HepG2 (cell line): ENCODE data around the gene LLGL2. TPM values are rescaled to one million over a fixed set of nuclear protein-coding genes. Genes with fewer than 3 reads are reported as not detected.

Experiments
- CAMTA2 ChIP-seq: sonication (generic); formaldehyde crosslinking; IDR thresholded peaks from 2 replicates; pipeline ENCODE4 v1.4.0; 2020; ENCODE audit warnings: mild to moderate bottlenecking, missing genetic modification reagents, borderline replicate concordance
- HIVEP1 ChIP-seq: sonication (generic); formaldehyde crosslinking; IDR thresholded peaks from 2 replicates; pipeline ENCODE4 v1.4.0; 2020; ENCODE audit warnings: mild to moderate bottlenecking, missing genetic modification reagents
- HMGXB4 ChIP-seq, 2 experiments: sonication (generic) in 1 of 2; formaldehyde crosslinking in 1 of 2; IDR thresholded peaks; 2 replicates each; pipeline versions ENCODE4 v1.4.0 to v1.6.1; 2018 to 2020; ENCODE audit warnings: missing genetic modification reagents in 2 of 2, borderline replicate concordance in 1 of 2, low read depth in 1 of 2, mild to moderate bottlenecking in 1 of 2, missing biosample characterization in 1 of 2
- HOXA5 ChIP-seq: sonication (generic); formaldehyde crosslinking; IDR thresholded peaks from 2 replicates; pipeline ENCODE4 v1.4.0; 2020; ENCODE audit warnings: missing genetic modification reagents
- PRDM10 ChIP-seq: sonication (generic); formaldehyde crosslinking; IDR thresholded peaks from 2 replicates; pipeline ENCODE4 v1.4.0; 2020; ENCODE audit warnings: low read depth, missing genetic modification reagents
- RNF219 ChIP-seq: sonication (generic); formaldehyde crosslinking; IDR thresholded peaks from 2 replicates; pipeline ENCODE4 v1.5.0; 2020; ENCODE audit warnings: mild to moderate bottlenecking, missing genetic modification reagents
- SOX6 ChIP-seq, 2 experiments: fragments of 450-650 bp in 1 of 2; sonication (generic) in 1 of 2; formaldehyde crosslinking in 1 of 2; IDR thresholded peaks; 2 replicates each; pipeline versions ENCODE4 v1.4.0 to v1.6.1; 2017 to 2020; ENCODE audit warnings: antibody characterized with exemption in 1 of 2, mild to moderate bottlenecking in 1 of 2, missing genetic modification reagents in 1 of 2
- TCF7 ChIP-seq: sonication (generic); IDR thresholded peaks from 2 replicates; pipeline ENCODE4 v1.6.1; 2016; ENCODE audit warnings: antibody characterized with exemption, low read depth
- TEF ChIP-seq: sonication (generic); formaldehyde crosslinking; IDR thresholded peaks from 2 replicates; pipeline ENCODE4 v1.5.0; 2020; ENCODE audit warnings: missing genetic modification reagents
- ZBTB42 ChIP-seq: sonication (generic); formaldehyde crosslinking; IDR thresholded peaks from 2 replicates; pipeline ENCODE4 v1.5.0; 2020; ENCODE audit warnings: mild to moderate bottlenecking, missing genetic modification reagents
- ZBTB49 ChIP-seq: sonication (generic); formaldehyde crosslinking; IDR thresholded peaks from 2 replicates; pipeline ENCODE4 v1.4.0; 2020; ENCODE audit warnings: missing genetic modification reagents, borderline replicate concordance
- ZNF235 ChIP-seq: sonication (generic); formaldehyde crosslinking; IDR thresholded peaks from 2 replicates; pipeline ENCODE4 v1.8.1; 2023; ENCODE audit warnings: mild to moderate bottlenecking, missing genetic modification reagents, borderline replicate concordance
- ZNF260 ChIP-seq: sonication (generic); formaldehyde crosslinking; IDR thresholded peaks from 2 replicates; pipeline ENCODE4 v1.4.0; 2020; ENCODE audit warnings: missing genetic modification reagents, low read depth, mild to moderate bottlenecking, borderline replicate concordance
- ZNF563 ChIP-seq: sonication (generic); formaldehyde crosslinking; IDR thresholded peaks from 2 replicates; pipeline ENCODE4 v1.8.0; 2022; ENCODE audit warnings: mild to moderate bottlenecking, moderate library complexity, missing genetic modification reagents
- ZNF572 ChIP-seq: sonication (generic); formaldehyde crosslinking; IDR thresholded peaks from 2 replicates; pipeline ENCODE4 v1.5.1; 2020; ENCODE audit warnings: mild to moderate bottlenecking, missing genetic modification reagents
- ZNF605 ChIP-seq: sonication (generic); formaldehyde crosslinking; IDR thresholded peaks from 2 replicates; pipeline ENCODE4 v1.8.0; 2022; ENCODE audit warnings: mild to moderate bottlenecking, missing genetic modification reagents
- polyA plus RNA-seq, 8 experiments: library from polyadenylated mRNA; depleted of rRNA in 3 of 8; stranded (reverse) in 7 of 8; unstranded in 1 of 8; fragments of >200 nt; fragmentation: Illumina TruSeq in 4 of 8; extraction: Trizol in 4 of 8; gene quantifications; 2 replicates each; pipeline versions ENCODE4 v1.2.1 to v1.2.3, GENCODE V29; 2011 to 2016; ENCODE audit warnings: low read depth in 4 of 8, missing spikeins in 1 of 8, mixed read lengths in 1 of 8; ENCODE audit not compliant: insufficient read depth in 1 of 8
- total RNA-seq, 5 experiments: library from RNA; depleted of rRNA; stranded (reverse); fragments of >200 nt; fragmentation: Illumina TruSeq; extraction: Trizol; gene quantifications; 2 replicates each; pipeline ENCODE4 v1.2.3, GENCODE V29; 2016; ENCODE audit warnings: low read depth in 1 of 5

Gene LLGL2
- total and polyA plus RNA-seq, 2 of the 13 experiments (the other 11 are each of a cell fraction or from before 2014, with no cell fraction given), result 83.0 to 86.7 TPM

GRCh38 chr17:75526555-75527270 lies 1.2 kb downstream of the LLGL2 start (continued):
- TF ChIP-seq PRDM10 (CRISPR knock-in tag), result no peak
- TF ChIP-seq TCF7, result no peak
- TF ChIP-seq ZBTB49 (CRISPR knock-in tag), result no peak
- 0 out of 2 replicates have a peak, but pooled peaks have one; percentile 44 for TF ChIP-seq ZNF605 (CRISPR knock-in tag)
- 0 out of 2 replicates have a peak, but pooled peaks have one; percentile 6 for TF ChIP-seq ZNF572
- TF ChIP-seq ZBTB42, result no peak
- no peak for TF ChIP-seq CAMTA2 (CRISPR knock-in tag)
- no peak for TF ChIP-seq HIVEP1
- no peak for TF ChIP-seq ZNF260 (CRISPR knock-in tag)
- no peak for TF ChIP-seq SOX6 (IDR thresholded peaks at IDR 0.05)
- 0 out of 2 replicates have a peak, but pooled peaks have one; percentile 18 for TF ChIP-seq SOX6 (CRISPR knock-in tag; IDR thresholded peaks at IDR 0.05)
- TF ChIP-seq HMGXB4 (CRISPR knock-in tag; IDR thresholded peaks at IDR 0.05; ENCODE audit: borderline replicate concordance in 1 of 2, low read depth in 1 of 2), result peak in 1 of 2 experiments; percentile 45; a peak in 1 of 4 replicates
- no peak for TF ChIP-seq ZNF235
- no peak for TF ChIP-seq RNF219 (CRISPR knock-in tag)
- no peak for TF ChIP-seq HOXA5 (CRISPR knock-in tag)
- no peak for TF ChIP-seq TEF (CRISPR knock-in tag)
- TF ChIP-seq ZNF563, result no peak
